Measurements from ENCODE around the gene CDKN1B.
"Not testable (repeated sequence)": the region's sequence is repeated elsewhere in the genome, so short reads cannot be mapped to it uniquely, and the experiment has no call there.

Gene CDKN1B

DNA sequence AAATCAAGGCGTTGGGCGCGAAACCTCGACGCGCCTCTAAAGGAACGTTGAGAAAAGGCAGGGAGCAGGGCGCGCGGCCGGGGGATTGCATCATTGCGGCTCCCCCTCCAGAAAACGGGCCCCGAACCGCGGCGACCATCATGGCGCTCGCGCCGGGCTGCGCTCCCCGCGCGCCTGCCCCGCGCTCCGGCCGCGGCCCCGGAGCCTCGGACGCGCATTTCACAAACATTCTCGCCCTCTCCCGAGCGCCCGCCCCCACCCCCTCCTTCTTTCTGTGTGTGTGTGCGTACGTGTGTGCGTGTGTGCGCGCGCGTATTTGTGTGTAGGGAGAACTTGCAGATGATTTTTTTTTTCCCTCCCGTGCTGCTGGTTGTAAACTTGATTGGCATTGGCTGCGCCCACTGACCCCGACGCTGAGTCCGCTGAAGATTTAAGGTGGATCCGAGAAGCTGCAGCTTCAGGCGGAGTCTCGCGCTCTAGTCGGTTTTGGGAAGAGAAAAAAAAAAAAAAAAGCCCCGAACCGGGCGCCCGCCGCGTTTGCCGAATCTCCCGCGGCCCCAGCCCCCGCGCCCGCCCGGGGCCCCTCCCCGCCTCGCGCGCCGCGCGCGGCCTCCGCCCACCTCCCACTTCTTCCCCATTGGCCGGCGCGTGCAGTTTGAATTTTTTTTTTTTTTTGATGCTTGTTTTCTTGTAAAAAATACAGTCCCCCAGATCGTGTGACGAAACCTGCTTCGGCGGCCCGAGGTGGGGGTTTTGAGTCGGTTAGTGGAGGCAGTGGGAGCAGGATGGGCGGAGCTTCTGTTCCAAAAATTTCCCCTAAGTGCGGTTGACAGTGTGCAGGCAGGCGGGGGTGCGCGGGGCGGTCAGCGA is 8.2 kb downstream of the CDKN1B start:
- peak; percentile 99 for DNase-seq

DNA sequence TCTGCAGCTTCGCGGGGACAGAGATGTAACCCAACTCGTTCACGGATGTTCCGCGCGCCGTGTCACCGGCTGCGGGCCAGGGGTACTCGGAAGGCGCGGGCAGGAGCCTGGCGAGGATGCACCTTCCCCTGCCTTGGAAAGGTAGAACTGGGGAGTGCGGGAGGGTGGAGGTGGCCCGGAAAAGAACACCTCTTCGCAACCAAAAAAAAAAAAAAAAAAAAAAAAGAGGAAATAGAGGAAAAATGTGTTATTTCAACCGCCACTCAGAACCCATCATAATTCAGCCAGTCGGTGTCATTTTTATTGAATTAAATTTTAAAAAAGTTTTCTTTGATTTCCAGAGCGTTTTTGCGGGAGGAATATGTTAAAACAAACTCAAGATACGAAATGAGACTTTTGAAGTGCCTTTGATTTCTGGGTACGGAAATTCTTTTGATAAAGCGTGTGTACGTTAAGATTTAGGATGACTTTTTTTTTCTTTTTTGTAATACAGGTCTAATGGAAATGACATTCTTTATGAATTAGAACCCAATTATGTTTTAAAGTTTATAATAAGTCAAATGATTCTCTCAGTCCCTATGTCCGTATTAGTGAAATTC is 8.9 kb downstream of the CDKN1B start:
- peak; percentile 43 for DNase-seq

DNA sequence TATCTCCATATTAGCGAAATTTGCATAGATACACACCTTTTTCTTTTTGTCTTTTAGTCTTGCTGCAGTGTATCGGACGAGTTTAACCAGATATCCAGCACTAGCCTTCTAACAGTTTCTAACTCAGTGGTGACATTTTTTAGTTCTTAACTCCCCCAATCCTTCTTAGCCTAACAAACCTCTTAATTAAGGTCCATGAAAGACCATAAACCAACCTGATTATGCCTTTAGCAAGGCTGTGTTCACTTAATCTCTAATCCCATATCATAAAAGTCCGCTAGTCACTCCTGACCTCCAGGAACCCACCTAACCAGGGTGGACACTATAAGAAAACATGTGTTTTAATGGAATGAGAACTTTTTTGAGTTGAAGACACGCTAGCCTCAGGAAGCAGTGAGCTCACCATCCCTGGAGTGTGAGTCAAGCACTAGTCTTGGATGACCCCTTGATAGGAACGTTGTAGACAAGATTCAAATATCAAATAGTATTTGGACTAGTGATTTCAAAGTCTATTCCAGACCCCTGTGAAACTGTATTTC is 9.5 kb downstream of the CDKN1B start:
- no peak for DNase-seq

DNA sequence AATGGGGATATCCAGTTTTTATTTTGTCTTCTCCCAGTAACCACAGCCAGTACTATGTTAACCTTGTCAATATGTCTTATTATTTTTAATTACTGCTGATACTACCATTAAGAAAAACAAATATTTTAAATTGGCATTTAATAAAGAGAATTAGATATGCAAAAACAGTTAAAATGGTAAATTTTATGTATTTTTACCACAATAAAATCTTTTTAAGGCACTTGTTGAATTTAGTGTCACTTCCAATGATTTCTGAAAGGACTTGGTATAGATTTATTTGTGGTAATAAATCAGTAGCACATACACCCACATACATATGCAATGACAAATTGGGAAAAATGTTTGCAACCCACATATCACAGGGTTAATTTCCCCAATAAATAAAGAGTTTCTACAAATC is 14.0 kb downstream of the CDKN1B start:
- no peak for DNase-seq

DNA sequence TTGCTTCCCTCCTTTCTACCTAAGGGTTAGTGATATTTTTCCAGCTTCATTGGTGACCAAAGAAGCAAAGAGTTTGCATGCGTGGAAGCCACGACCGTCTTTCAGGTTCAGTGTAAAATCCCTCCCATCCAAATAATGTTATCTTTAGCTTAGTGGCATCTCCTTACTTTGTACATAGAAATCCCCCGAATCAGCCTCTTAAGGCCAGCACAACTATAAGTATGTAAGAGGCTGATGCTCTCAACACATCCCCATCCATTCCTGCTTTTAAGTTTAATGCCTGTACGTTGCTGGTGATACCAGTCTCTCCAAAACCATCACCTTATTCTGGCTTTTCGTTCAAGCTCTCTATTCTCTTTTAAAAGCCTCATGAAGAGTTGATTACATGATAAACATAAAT is 14.6 kb downstream of the CDKN1B start:
- DNase-seq, result no peak

DNA sequence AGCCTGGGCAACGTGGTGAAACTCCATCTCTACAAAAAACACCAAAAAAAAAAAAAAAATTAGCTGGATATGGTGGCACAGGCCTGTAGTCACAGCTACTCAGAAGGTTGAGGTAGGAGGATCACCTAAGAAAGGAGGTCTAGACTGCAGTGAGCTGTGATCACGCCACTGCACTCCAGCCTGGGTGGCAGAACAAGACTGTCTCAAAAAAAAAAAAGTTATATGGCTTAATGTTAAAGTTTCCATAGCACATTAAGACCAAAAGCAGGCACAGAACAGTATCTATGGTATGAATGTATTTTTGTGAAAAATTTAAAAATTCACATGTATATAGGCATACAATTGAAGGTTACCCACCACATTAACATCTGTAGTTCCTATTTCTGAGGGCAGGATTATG is 15.9 kb downstream of the CDKN1B start:
- DNase-seq, result no peak

DNA sequence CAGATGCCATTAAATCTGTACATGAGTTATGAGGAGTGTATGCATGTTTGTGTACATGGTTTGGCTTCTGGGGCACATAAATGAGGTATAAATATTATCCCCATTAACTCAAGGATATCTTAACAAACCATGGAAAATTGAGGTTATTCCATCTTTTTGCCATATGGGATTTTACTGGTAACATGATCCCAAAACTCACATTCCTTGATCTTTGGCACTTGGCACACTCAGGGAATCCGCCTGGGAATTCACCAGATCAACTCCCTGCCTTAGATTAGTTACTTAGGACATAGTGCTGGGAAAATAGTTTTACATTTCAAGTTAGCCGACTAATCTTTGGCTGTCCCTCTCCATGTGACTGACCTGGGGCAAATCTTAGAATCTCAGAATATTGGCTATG is 16.9 kb downstream of the CDKN1B start:
- no peak for DNase-seq

DNA sequence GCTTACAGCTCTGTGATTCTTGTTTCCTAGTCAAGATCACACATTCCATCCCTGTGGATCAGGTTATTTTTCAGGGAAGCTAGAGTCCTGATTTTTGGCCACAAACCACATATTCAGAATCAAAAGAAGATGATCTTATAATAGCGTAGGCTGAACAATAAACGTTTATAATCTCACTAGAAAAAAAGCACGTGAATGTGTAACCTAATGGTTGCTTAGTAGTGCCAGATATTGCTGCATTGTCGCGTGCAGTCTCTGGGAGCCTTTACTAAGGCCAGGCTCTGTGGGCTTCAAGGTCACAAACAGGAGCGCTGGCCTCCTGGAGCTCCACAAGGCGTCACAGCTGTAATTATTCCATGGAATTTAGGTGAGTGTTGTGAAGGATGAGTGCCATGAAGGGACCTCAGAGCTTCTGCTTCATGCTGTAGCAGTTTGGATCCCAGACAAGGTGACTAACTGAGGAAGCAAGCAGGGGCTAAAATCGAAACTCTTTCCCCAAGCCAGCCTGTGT is 17.4 kb downstream of the CDKN1B start:
- DNase-seq, result no peak

DNA sequence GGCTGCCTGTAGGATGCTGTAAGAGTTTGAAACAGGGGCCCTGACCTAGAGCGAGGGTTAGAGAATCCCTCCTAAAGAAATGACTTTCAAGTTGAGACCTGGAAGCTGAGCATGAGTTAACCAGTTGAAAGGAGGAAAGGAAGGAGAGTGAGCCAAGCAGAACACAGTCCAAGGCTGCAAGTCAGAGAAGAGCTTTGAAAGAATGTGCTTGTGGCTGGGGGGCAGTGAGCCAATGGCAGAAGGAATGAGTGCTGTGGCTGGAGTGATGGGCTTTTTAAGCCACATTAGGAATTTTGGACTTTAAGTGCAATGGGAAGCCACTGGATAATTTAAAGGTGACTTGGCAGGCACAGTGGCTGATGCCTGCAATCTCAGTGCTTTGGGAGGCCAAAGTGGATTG is 18.1 kb downstream of the CDKN1B start:
- DNase-seq, result no peak

DNA sequence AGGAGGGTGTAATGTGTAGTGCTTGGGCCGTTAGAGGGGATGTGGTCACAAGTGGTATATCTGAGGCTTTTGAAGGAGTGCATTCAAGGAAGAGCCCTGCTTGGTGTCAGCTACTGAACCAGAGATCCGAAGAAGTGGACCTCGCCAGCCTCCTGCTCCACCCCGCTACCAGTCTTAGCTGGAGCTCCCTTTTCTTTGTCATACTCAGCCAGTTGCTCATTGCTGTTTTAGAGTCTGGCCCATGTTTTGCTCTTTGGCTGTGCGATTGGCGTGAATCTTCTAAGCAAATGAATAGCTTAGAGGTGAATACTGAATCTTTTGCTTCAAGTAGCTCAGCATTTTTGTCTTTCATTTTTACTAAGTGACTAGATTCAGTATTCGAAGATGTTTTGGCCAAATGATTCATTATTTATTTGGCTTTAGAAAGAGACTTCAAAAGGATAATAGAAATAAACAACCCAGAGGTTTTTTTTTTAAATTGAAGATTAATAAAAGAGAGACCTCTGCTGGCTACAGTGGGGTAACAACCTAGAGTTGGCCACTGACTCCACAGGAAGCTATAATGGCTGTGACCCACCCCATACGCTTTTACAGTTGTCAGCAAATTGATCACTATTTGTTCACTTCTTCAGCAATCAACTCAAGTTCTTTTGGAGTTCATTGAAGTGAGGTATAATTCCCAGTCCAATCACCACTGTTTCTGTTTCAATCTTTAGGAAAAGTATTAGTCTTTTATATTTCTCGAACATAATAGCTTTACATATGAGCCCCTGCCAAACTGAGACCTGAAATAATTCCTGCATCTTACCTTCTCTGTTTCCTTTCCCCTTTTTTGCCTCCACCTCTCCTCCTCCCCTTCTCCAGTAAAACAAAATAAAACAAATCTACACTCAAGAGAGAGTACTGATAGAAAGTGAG is 19.9 kb downstream of the CDKN1B start:
- DNase-seq, result peak; percentile 79

DNA sequence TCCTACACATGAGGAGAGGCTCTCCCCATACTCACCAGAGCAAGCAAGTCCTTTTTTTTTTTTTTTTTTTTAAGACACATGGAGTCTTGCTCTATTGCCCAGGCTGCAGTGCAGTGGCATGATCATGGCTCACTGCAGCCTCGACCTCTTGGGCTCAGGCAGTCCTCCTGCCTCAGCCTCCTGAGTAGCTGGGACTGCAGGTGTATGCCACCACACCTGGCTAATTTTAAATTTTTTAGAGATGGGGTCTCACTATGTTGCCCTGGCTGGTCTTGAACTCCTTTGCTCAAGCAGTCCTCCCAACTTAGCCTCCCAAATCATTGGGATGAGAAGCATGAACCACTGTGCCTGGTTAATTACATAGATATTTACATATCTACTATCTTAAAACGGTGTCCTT is 21.0 kb downstream of the CDKN1B start:
- DNase-seq, result not testable (repeated sequence)

DNA sequence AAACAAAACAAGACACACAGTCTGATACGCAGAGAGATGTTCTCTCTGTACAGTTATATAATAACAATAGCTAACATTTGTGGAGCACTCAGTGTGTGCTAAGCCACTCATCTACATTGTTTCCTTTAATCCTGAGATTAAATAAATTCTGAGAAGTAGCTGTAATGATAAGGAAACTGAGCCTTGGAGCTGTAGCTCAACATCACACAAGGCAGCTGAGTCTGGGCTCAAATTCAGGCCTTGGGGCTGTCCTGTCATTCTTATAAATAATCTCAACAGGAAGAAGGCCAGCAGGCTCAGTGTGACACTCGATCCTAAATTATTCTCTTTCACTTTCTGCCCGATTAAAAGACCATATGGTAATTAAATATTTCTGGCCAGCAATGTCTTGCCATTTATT is 24.5 kb downstream of the CDKN1B start:
- peak; percentile 65 for DNase-seq

DNA sequence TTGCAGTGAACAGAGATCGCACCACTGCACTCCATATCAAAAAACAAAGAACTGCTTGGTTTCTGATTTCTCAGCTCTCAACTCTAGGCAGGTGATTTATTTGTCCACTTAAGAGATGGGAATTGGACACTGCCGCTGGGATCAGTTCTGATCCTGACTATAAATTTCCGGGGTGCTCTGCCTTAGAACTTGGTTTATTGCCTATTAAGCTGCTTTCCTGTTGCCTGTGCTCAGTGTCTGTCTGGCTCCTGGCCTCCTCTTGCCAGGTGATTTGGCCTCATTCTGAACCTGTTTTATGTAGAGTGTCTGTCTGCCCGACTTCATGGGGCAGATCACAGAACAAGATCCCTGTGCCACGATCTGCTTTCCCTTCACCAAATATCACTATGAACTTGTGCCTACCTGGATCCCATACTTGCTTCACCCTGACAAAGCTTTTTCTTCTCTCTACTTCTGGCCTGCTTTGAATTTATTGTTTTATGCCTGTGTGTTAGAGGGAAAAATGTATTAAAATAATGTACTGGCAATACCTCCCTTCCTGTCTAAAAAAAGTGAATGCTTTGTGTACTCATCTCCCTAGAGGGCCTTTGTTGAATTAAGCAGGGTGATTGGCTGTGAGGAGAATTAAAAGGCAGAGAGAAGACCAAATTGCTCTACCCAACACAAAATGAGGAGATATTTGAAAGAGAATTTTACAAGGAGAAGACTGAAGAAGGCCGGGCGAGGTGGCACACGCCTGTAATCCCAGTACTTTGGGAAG is 27.6 kb downstream of the CDKN1B start:
- no peak for DNase-seq

DNA sequence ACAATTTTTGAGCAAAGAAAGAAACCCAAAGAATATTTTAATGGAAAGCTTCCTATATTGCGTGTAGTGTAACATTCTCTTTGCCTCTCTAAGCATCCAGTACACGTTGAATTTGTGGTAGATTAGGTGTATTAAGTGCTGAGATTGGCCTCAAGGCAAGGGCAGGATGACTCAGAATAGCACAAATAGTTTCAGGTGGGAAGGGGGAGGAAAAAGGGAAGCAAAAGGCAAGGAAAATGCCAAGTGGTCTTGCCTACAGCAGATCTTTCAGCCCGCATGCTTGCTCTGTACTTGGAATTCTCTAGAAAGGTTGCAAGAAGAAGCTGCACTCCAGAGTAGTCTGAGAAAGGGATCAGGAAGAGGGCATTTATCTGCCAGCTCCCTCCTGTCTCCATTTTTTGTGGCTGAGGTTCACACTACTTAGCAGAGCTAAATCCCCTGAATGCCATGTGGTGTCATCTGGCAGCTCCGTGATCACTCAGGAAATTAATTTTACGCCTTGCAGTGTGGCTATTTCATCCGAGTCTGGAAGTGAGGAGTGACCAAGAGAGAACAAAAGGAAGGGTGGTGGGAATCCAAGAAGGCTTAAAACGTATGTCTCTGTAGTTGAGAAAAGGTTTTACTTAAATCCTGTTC is 28.5 kb downstream of the CDKN1B start:
- no peak for DNase-seq

DNA sequence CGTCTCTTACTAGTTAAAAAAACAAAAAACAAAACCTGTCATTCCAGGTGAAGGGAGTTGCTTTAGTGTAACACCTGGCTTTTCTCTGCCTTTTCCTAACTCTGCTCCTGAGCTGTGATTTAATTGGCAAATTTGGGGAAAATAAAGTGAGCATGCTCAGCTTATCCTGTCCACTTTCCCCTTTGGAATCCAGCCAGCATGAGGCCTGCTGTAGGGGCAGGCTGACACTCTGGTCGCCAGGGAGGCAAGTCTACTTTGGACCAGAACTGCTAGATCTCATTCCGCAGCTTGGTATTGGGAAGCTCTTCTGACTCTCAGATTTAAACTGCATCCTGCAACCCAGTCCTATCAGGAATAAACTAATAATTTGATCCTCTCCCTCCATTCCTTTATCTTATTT is 30.1 kb downstream of the CDKN1B start:
- no peak for DNase-seq

DNA sequence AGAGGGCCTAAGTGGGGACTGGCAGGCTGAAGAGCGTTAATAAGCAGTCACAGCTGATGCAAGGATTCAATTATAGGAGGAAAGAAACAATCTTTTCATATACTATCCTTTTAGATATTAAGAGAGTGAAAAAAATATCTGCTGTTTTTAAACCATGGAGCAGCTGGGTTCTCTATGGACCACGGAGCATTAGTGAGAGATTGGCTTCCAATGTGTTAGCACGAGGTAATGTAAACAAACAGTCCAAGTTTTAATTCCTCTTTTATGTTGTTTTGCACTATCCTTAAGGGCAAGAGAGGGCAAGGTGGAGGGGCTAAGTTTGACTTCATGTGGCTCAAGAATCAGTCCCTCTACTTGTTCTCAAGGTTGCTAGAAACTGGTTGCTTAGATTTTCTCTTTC is 30.9 kb downstream of the CDKN1B start:
- peak; percentile 88 for DNase-seq

DNA sequence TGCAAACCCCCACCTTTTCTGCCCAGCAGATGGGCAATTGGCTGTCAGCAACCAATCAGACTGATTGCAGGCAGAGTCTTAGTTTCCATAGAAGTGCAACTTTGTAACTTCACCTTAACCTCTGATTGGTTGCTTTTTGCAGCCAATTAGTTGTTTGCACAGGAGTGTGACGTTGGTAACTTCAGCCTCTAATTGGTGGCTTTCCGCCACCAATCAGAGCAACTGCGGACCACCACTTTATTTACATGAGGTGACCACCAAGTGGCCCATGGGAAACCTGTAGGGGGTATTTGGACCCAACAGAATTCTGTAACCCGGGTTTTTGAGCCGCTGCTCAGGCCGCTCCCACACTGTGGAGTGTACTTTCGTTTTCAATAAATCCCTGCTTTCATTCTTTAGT is 32.3 kb downstream of the CDKN1B start:
- no peak for DNase-seq

DNA sequence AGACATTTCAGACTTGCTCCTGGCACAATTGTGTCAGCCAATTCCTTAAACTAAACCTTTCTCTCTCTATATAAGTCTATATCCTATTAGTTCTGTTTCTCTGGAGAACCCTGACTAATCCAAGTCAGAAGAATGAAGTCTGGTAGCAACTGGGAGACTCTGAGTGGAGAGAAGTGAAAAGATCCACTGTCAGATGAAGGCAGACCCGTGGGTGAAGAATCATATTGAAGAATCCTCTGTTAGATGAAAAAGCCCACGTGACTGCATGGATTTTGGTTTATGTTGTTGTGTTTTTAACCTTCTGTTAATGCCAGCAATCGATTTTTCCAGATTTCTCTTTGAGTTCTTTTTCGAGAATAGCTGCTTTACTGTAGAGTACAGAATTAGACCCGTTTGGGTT is 38.8 kb downstream of the CDKN1B start:
- DNase-seq, result no peak

DNA sequence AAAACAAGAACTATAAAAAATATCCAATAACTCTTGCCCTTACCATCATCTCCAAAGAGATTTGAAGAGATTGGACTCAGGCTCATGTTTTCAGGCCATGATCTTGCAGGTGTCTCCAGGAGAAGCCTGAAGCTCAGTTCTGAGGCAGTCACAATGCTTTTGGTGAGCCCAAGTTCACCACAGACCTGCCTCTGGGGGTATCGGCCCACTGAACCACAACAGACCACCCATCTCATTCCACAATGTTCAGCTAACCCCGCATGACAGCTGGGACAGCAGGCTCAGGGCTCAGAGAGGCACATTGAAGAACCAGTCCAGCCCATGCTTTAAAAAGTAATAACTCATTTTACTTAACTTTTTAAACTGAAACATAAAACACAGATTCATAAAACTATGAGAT is 40.0 kb downstream of the CDKN1B start:
- DNase-seq, result no peak

DNA sequence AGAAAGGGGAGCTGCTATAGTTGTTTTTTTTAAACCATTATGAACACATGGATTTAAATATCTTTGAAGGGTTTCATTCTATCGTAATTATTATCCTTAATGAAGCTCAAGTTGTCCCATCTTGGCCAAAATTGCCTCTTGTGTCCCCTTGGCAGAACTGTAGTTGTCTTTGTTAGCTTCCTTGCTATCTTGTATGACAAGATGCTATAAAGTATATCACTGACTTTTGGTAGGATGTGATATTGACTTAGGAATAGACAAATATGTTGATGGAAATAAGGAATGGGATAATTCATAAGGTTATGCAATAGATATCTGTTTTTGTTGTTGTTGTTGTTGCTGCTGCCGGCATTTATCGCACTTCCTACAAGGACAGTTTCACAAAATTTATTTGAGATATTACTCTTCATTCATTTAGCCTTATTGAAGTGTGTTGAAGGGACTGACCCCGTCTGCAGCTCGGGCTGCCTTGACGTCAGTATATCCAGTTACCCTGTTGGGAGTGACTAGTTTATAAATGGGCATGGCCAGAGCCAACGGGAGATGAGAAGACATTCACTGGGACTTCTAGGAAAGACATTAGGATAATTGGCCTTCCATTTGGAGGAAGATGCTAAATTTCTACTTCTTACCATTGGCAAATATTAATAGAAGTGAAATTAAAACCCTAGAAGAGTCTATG is 42.2 kb downstream of the CDKN1B start:
- no peak for DNase-seq

DNA sequence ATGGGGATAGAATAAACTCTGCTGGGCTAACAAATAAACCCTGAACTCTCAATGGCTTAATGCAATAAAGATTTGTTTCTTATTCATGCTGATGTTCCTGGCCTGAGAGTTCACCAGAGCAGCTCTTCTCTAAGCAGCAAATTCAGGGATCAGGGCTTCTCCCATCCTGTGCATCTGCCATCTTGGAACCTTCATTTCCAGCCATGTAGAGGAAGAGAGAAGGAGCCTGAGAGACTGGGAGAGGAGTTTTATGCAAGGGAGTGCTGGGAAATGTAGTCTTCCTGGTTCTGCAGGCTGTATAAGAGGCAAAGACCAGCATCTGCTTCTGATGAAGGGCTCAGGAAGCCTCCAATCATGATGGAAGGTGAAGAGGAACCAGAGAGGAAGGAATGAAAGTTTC is 47.7 kb downstream of the CDKN1B start:
- DNase-seq, result no peak
